ENCODE measurements around the gene KAZN.

KAZN gene

DNA sequence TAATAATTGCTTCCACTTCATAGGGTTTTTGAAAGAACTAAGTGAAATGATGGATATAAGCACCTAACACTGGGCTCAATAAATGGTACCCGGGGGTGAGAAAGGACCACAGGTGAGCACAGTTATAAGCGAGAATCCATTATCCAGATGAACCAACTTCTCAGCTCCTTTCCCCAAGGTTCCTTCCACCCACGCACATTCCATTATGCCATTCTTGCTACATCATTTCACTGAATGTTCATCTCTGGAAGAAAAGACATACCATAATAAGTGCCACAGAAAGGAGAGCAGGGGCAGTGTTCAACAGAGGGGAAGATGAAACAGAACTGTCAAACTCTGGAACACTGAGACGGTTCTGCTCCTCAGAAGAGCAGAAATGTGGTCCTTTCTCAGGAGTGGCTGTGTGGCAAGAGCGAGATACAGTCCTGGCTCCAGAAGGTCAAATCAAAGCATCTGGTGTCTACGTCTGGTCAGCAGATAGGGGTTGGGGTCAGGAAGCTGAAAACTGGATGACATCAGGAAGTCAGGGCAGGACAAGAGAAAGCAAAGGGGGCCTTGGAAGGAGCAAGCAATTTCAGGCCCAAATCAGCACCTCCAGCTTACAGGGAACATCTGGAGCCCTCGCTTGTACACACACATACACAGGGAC lies 299.6 kb downstream of the KAZN start:
- DNase-seq (ENCODE audit: extremely low read depth, insufficient read length): no peak
- no peak overlapping the region for H3K4me3 ChIP-seq (replicated peaks; ENCODE audit: low read depth, low read length)
- TF ChIP-seq, protein P1, sequence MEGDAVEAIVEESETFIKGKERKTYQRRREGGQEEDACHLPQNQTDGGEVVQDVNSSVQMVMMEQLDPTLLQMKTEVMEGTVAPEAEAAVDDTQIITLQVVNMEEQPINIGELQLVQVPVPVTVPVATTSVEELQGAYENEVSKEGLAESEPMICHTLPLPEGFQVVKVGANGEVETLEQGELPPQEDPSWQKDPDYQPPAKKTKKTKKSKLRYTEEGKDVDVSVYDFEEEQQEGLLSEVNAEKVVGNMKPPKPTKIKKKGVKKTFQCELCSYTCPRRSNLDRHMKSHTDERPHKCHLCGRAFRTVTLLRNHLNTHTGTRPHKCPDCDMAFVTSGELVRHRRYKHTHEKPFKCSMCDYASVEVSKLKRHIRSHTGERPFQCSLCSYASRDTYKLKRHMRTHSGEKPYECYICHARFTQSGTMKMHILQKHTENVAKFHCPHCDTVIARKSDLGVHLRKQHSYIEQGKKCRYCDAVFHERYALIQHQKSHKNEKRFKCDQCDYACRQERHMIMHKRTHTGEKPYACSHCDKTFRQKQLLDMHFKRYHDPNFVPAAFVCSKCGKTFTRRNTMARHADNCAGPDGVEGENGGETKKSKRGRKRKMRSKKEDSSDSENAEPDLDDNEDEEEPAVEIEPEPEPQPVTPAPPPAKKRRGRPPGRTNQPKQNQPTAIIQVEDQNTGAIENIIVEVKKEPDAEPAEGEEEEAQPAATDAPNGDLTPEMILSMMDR (IDR thresholded peaks at IDR 0.05; ENCODE audit: insufficient read depth, low read length, poor library complexity, severe bottlenecking): no peak

DNA sequence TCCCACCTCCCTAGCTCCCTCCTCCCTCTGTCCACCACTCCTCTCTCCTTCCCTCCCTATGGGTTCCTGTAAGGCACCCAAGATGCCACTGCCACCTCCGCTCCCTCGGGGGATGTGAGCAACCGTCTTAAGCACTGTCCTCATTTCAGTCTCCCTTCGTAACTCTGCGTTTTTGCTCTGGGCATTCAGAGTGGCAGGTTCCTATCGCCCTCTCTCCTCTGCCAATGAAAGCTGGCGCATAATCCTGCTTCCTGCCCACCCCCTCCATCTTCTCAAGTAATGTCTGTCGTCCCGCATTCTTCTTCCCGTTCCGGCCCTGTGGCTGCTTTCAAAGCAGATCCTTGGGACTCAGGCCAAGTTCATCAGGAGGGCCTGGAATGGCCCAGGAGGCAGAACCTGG lies 301.2 kb downstream of the KAZN start:
- DNase-seq (ENCODE audit: extremely low read depth, insufficient read length): no peak
- Histone ChIP-seq H3K36me3 (ENCODE audit: control insufficient read depth, insufficient read depth, low read length) (no peaks in the 10 kb centered on the region), H3K4me3 (replicated peaks; ENCODE audit: low read depth, low read length) (no peak overlapping the region), H3K27me3 (replicated peaks; ENCODE audit: control insufficient read depth, insufficient read depth, low read length) (no peaks in the 10 kb centered on the region; the same call in none of the 2 replicates)
- TF ChIP-seq, protein P1 (IDR thresholded peaks at IDR 0.05; ENCODE audit: insufficient read depth, low read length, poor library complexity, severe bottlenecking): no peak

More for the DNA sequence above, 299.6 kb downstream of the KAZN start:
- Histone ChIP-seq H3K27me3 (replicated peaks; ENCODE audit: control insufficient read depth, insufficient read depth, low read length) (peaks cover 1% of the 10 kb centered on the region), H3K36me3 (ENCODE audit: control insufficient read depth, insufficient read depth, low read length) (no peaks in the 10 kb centered on the region)

GRCh38 chr1:14901371-14901954 lies 303.0 kb downstream of the KAZN start:
- TF ChIP-seq, protein P1 (IDR thresholded peaks at IDR 0.05; ENCODE audit: insufficient read depth, low read length, poor library complexity, severe bottlenecking): no peak

DNA sequence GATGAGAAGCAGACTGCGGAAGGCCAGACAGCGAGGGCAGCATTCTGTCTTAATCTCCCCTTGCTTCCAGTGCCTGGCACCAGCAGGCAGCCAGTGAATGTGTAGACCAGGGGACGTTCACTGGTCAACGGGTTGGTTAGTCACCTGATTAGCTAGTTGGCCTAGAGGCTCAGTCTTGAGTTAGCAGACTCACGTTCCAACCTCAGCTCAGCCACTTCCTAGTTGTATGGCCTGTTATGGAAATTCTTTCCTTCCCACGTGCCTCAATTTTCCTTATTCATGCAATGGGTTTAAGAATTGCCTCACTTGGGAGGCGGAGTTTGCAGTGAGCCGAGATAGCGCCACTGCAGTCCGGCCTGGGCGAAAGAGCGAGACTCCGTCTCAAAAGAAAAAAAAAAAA lies 305.4 kb downstream of the KAZN start:
- Histone ChIP-seq H3K4me3 (replicated peaks; ENCODE audit: low read depth, low read length) (no peak overlapping the region), H3K36me3 (ENCODE audit: control insufficient read depth, insufficient read depth, low read length) (no peaks in the 10 kb centered on the region), H3K27me3 (replicated peaks; ENCODE audit: control insufficient read depth, insufficient read depth, low read length) (no peaks in the 10 kb centered on the region)
- no peak for DNase-seq (ENCODE audit: extremely low read depth, insufficient read length)
- TF ChIP-seq, protein P1 (IDR thresholded peaks at IDR 0.05; ENCODE audit: insufficient read depth, low read length, poor library complexity, severe bottlenecking): no peak

More at GRCh38 chr1:14901371-14901954, 303.0 kb downstream of the KAZN start:
- Histone ChIP-seq H3K27me3 (replicated peaks; ENCODE audit: control insufficient read depth, insufficient read depth, low read length) (no peaks in the 10 kb centered on the region; the same call in 1 of the 2 replicates), H3K36me3 (ENCODE audit: control insufficient read depth, insufficient read depth, low read length) (no peaks in the 10 kb centered on the region), H3K4me3 (replicated peaks; ENCODE audit: low read depth, low read length) (no peak overlapping the region)
- no peak for DNase-seq (ENCODE audit: extremely low read depth, insufficient read length)

- H3K36me3 ChIP-seq (ENCODE audit: control insufficient read depth, insufficient read depth, low read length): no peaks in the 10 kb centered on the region
- TF ChIP-seq, protein P1 (IDR thresholded peaks at IDR 0.05; ENCODE audit: insufficient read depth, low read length, poor library complexity, severe bottlenecking): no peak
- no peak overlapping the region for H3K4me3 ChIP-seq (replicated peaks; ENCODE audit: low read depth, low read length)
- no peak for DNase-seq (ENCODE audit: extremely low read depth, insufficient read length)
- no peaks in the 10 kb centered on the region for H3K27me3 ChIP-seq (replicated peaks; ENCODE audit: control insufficient read depth, insufficient read depth, low read length)
Measured at GRCh38 chr1:14906665-14907064, 308.2 kb downstream of the KAZN start.
